ENCODE measurements around the gene DHRS1.
A peak's percentile ranks its signal among the peaks of the same experiment; 100 is the strongest.

Gene DHRS1

DNA sequence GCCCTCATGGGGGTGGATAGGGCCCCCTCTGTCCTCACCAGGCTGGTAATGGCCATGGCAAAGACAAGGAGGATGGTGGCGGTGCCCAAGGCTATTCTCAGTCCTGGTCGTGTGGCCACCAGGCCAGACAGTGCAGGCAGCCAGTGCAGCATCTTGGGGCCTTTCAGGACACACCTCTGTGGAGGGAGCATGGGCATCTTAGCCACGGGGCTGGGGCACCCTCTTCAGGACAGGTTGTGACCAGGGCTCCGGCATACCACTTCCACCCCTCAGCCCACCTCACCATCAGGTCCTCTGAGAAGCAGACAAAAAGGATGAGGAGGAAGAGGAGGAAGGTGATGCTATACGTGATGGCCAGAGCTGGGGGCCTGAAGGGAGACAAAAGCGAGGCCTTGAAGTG, 24.4 kb upstream of the DHRS1 start:
- H3K36me3 ChIP-seq (ENCODE audit: control insufficient read depth, insufficient read depth, low read length) = no peaks in the 10 kb centered on the region
- no peaks in the 10 kb centered on the region for H3K79me2 ChIP-seq (ENCODE audit: control insufficient read depth, insufficient read depth, low read length)
- no peak overlapping the region for H3K23ac ChIP-seq (ENCODE audit: low read length)
- H2AK5ac ChIP-seq (ENCODE audit: low read length) = no peak overlapping the region
- no peak overlapping the region for H3K9ac ChIP-seq (ENCODE audit: low read length)
- no peak overlapping the region for H4K8ac ChIP-seq (ENCODE audit: low read depth, low read length)
- no peak overlapping the region for H2BK120ac ChIP-seq (ENCODE audit: low read depth, low read length)
- no peak overlapping the region for H3K27ac ChIP-seq (ENCODE audit: low read depth, low read length)
- H3K79me1 ChIP-seq (ENCODE audit: low read length) = no peaks in the 10 kb centered on the region
- no peak overlapping the region for H3K18ac ChIP-seq (ENCODE audit: low read length)
- no peak overlapping the region for H2BK15ac ChIP-seq (replicated peaks; ENCODE audit: low read depth)
- H3K56ac ChIP-seq (ENCODE audit: low read length) = peak overlapping the region; percentile 7
- H3K27me3 ChIP-seq (ENCODE audit: insufficient read depth, low read length, poor library complexity) = no peaks in the 10 kb centered on the region
- H2BK5ac ChIP-seq (ENCODE audit: low read length) = no peak overlapping the region
- no CpG with 5 or more reads among the region's 6 CpGs for WGBS (ENCODE audit: extremely low coverage, insufficient coverage, low lambda C conversion rate)
- no peak overlapping the region for H3K4ac ChIP-seq (ENCODE audit: low read depth, low read length)
- H3K4me1 ChIP-seq (ENCODE audit: control insufficient read depth, low read depth, low read length) = no peaks in the 10 kb centered on the region
- H4K5ac ChIP-seq (ENCODE audit: low read length) = no peak overlapping the region
- H3K4me2 ChIP-seq (ENCODE audit: low read length) = no peak overlapping the region
- no peak overlapping the region for H3K4me3 ChIP-seq (ENCODE audit: low read length)
- no peak for DNase-seq

DNA sequence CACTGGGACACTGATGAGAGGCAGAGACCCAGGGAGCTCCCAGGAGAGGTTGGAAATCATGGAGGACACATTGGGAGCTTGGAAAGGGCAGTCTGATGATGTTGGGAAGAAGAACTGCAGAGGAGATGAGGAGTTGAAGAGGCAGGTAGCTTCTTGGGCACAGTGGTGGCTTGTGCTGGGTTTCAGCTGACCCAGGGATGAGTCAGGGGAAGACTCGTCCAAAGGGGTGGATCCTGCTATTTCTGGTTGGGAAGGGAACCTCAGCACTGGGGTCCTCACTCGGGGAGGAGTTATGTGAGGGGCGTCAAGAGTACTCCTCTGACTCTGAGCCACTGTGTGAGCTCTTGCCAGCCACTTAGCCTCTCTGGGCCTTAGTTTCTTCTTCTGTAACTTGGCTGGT, 23.8 kb upstream of the DHRS1 start:
- H3K9ac ChIP-seq (ENCODE audit: low read length) = no peak overlapping the region
- H3K23ac ChIP-seq (ENCODE audit: low read length) = no peak overlapping the region
- no peak overlapping the region for H3K4ac ChIP-seq (ENCODE audit: low read depth, low read length)
- H4K8ac ChIP-seq (ENCODE audit: low read depth, low read length) = no peak overlapping the region
- WGBS (ENCODE audit: extremely low coverage, insufficient coverage, low lambda C conversion rate) = no CpG with 5 or more reads among the region's 3 CpGs
- no peak overlapping the region for H2AK5ac ChIP-seq (ENCODE audit: low read length)
- no peak overlapping the region for H3K4me2 ChIP-seq (ENCODE audit: low read length)
- H2BK120ac ChIP-seq (ENCODE audit: low read depth, low read length) = no peak overlapping the region
- H3K4me3 ChIP-seq (ENCODE audit: low read length) = no peak overlapping the region
- H3K27ac ChIP-seq (ENCODE audit: low read depth, low read length) = no peak overlapping the region
- H3K4me1 ChIP-seq (ENCODE audit: control insufficient read depth, low read depth, low read length) = no peaks in the 10 kb centered on the region
- H2BK15ac ChIP-seq (replicated peaks; ENCODE audit: low read depth) = no peak overlapping the region
- DNase-seq = no peak
- no peak overlapping the region for H3K18ac ChIP-seq (ENCODE audit: low read length)
- H3K27me3 ChIP-seq (ENCODE audit: insufficient read depth, low read length, poor library complexity) = no peaks in the 10 kb centered on the region
- H3K56ac ChIP-seq (ENCODE audit: low read length) = no peak overlapping the region
- H4K5ac ChIP-seq (ENCODE audit: low read length) = no peak overlapping the region
- H2BK5ac ChIP-seq (ENCODE audit: low read length) = no peak overlapping the region
- H3K79me2 ChIP-seq (ENCODE audit: control insufficient read depth, insufficient read depth, low read length) = no peaks in the 10 kb centered on the region
- no peaks in the 10 kb centered on the region for H3K79me1 ChIP-seq (ENCODE audit: low read length)
- H3K36me3 ChIP-seq (ENCODE audit: control insufficient read depth, insufficient read depth, low read length) = no peaks in the 10 kb centered on the region

DNA sequence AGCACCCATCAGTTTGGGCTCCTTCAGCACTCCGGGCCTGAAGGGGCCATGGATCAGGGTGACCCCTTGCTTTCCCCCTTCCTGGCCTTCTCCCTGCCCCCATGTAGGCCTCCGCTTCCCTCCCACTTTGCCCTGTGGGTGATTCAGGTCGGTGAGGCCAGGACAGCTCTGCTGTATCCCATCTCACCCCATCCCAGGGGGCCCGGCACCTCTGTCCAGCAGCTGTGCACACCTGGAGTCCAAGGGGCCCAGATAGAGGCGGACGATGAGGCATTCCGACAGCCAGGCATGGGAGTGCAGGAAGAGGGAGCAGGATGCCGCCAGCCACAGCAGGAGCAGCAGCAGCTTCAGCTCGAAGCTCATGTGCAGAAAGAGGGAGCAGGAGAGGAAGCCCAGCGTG, 23.1 kb upstream of the DHRS1 start:
- Histone ChIP-seq H2BK5ac (ENCODE audit: low read length) (no peak overlapping the region), H3K4ac (ENCODE audit: low read depth, low read length) (no peak overlapping the region), H3K4me3 (ENCODE audit: low read length) (no peak overlapping the region), H3K23ac (ENCODE audit: low read length) (no peak overlapping the region), H3K36me3 (ENCODE audit: control insufficient read depth, insufficient read depth, low read length) (no peaks in the 10 kb centered on the region), H3K18ac (ENCODE audit: low read length) (no peak overlapping the region), H2BK120ac (ENCODE audit: low read depth, low read length) (no peak overlapping the region), H4K5ac (ENCODE audit: low read length) (no peak overlapping the region), H3K9ac (ENCODE audit: low read length) (no peak overlapping the region), H3K56ac (ENCODE audit: low read length) (no peak overlapping the region), H3K27ac (ENCODE audit: low read depth, low read length) (no peak overlapping the region), H2AK5ac (ENCODE audit: low read length) (no peak overlapping the region), H3K4me1 (ENCODE audit: control insufficient read depth, low read depth, low read length) (peaks cover under 1% of the 10 kb centered on the region), H4K8ac (ENCODE audit: low read depth, low read length) (no peak overlapping the region), H2BK15ac (replicated peaks; ENCODE audit: low read depth) (no peak overlapping the region), H3K79me1 (ENCODE audit: low read length) (no peaks in the 10 kb centered on the region), H3K79me2 (ENCODE audit: control insufficient read depth, insufficient read depth, low read length) (no peaks in the 10 kb centered on the region), H3K27me3 (ENCODE audit: insufficient read depth, low read length, poor library complexity) (no peaks in the 10 kb centered on the region), H3K4me2 (ENCODE audit: low read length) (no peak overlapping the region)
- no peak for DNase-seq
- WGBS (ENCODE audit: extremely low coverage, insufficient coverage, low lambda C conversion rate) = no CpG with 5 or more reads among the region's 10 CpGs

DNA sequence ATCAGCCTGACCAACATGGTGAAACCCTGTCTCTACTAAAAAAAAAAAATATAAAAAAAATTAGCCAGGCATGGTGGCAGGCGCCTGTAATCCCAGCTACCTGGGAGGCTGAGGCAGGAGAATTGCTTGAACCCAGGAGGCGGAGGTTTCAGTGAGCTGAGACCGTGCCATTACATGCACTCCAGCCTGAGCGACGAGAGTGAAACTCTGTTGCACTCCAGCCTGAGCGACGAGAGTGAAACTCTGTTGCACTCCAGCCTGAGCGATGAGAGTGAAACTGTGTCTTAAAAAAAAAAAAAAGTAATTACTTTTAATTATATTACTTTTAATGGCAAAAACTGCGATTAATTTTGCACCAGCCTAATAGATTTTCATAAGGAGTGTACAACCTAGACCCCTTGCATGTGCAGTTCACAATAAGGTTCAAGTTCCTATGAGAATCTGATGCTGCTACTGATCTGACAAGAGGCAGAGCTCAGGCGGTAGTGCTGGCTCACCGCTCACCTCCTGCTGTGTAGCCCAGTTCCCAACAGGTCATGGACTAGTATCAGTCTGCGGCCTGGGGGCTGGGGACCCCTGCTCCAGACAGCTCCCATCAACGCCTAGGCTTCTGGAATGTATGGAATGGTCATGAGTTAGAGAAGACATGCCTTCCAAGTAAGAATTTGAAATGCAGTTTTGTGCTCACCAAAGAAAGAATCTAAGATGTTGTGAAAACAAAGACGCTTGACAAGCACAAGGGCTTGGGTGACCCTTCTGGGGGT, 21.8 kb upstream of the DHRS1 start:
- Histone ChIP-seq H3K9ac (ENCODE audit: low read length) (no peak overlapping the region), H3K4ac (ENCODE audit: low read depth, low read length) (no peak overlapping the region), H2BK5ac (ENCODE audit: low read length) (no peak overlapping the region), H3K27ac (ENCODE audit: low read depth, low read length) (no peak overlapping the region), H3K79me2 (ENCODE audit: control insufficient read depth, insufficient read depth, low read length) (no peaks in the 10 kb centered on the region), H3K56ac (ENCODE audit: low read length) (no peak overlapping the region), H3K4me2 (ENCODE audit: low read length) (no peak overlapping the region), H3K18ac (ENCODE audit: low read length) (no peak overlapping the region), H2BK120ac (ENCODE audit: low read depth, low read length) (no peak overlapping the region), H3K4me1 (ENCODE audit: control insufficient read depth, low read depth, low read length) (peaks cover 10% of the 10 kb centered on the region), H3K4me3 (ENCODE audit: low read length) (no peak overlapping the region), H2BK15ac (replicated peaks; ENCODE audit: low read depth) (no peak overlapping the region), H4K5ac (ENCODE audit: low read length) (no peak overlapping the region), H3K27me3 (ENCODE audit: insufficient read depth, low read length, poor library complexity) (no peaks in the 10 kb centered on the region), H4K8ac (ENCODE audit: low read depth, low read length) (no peak overlapping the region), H3K36me3 (ENCODE audit: control insufficient read depth, insufficient read depth, low read length) (no peaks in the 10 kb centered on the region), H2AK5ac (ENCODE audit: low read length) (no peak overlapping the region), H3K23ac (ENCODE audit: low read length) (no peak overlapping the region), H3K79me1 (ENCODE audit: low read length) (no peaks in the 10 kb centered on the region)
- peak; percentile 81 for DNase-seq
- WGBS (ENCODE audit: extremely low coverage, insufficient coverage, low lambda C conversion rate) = no CpG with 5 or more reads among the region's 14 CpGs

DNA sequence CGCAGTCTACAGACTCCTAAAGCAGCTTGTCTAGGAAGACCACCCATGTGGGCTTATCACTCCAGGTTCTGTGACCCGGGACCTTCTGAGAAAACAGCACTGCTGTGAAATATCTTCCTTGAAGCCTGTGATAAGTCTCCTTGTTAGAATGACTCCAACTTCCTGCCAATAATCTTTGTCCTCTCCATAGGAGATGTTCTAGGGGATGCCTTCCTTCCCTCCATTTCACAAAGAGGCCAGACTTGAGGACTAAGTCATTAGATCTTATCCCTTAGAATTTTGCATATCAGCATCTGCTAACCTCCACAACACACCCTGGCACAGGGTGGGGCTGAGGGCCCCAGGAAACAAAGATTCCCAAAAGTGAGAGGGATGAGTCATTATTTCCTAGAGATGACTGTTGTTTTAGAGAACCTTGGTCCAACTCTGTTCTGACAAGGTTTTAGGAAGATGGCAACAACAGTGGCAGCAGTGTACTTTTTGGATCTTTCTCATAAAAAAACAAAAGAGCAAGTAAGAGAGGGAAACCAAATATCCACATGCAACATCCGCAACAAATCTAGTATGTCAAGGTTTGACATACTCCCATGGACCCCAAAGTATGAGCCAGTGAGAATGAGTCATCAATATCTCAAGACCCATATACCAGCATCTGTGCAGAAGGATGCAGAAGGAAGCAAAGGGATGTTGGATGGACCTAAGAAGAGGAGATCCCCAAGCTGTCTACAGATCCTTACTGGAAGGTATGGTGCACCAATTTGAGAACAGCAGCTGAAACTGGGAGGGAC, 17.8 kb upstream of the DHRS1 start:
- peak overlapping the region; percentile 25 for H2AK5ac ChIP-seq (ENCODE audit: low read length)
- H3K4me1 ChIP-seq (ENCODE audit: control insufficient read depth, low read depth, low read length) = peaks cover 12% of the 10 kb centered on the region
- no peak overlapping the region for H3K18ac ChIP-seq (ENCODE audit: low read length)
- H3K9ac ChIP-seq (ENCODE audit: low read length) = no peak overlapping the region
- H4K8ac ChIP-seq (ENCODE audit: low read depth, low read length) = no peak overlapping the region
- H3K79me1 ChIP-seq (ENCODE audit: low read length) = no peaks in the 10 kb centered on the region
- no peaks in the 10 kb centered on the region for H3K27me3 ChIP-seq (ENCODE audit: insufficient read depth, low read length, poor library complexity)
- no peak overlapping the region for H3K4me2 ChIP-seq (ENCODE audit: low read length)
- no peak overlapping the region for H2BK15ac ChIP-seq (replicated peaks; ENCODE audit: low read depth)
- H3K79me2 ChIP-seq (ENCODE audit: control insufficient read depth, insufficient read depth, low read length) = no peaks in the 10 kb centered on the region
- H3K23ac ChIP-seq (ENCODE audit: low read length) = no peak overlapping the region
- H3K4me3 ChIP-seq (ENCODE audit: low read length) = no peak overlapping the region
- H4K5ac ChIP-seq (ENCODE audit: low read length) = no peak overlapping the region
- H3K56ac ChIP-seq (ENCODE audit: low read length) = peak overlapping the region; percentile 39
- H3K36me3 ChIP-seq (ENCODE audit: control insufficient read depth, insufficient read depth, low read length) = peaks cover 1% of the 10 kb centered on the region
- H2BK5ac ChIP-seq (ENCODE audit: low read length) = peak overlapping the region; percentile 44
- DNase-seq = peak; percentile 90
- H2BK120ac ChIP-seq (ENCODE audit: low read depth, low read length) = no peak overlapping the region
- H3K4ac ChIP-seq (ENCODE audit: low read depth, low read length) = no peak overlapping the region
- no CpG with 5 or more reads among the region's 3 CpGs for WGBS (ENCODE audit: extremely low coverage, insufficient coverage, low lambda C conversion rate)
- peak overlapping the region; percentile 50 for H3K27ac ChIP-seq (ENCODE audit: low read depth, low read length)
